GM18517 (cell line): ENCODE results near the gene EFS.
A peak's percentile ranks its signal among the peaks of the same experiment; 100 is the strongest.
"Not testable (repeated sequence)": the region's sequence is repeated elsewhere in the genome, so short reads cannot be mapped to it uniquely, and the experiment has no call there.

Experiments
- ATAC-seq: cut with Tn5 transposase; IDR thresholded peaks from one replicate; pipeline ENCODE4 v1.9.1; 2021; ENCODE audit warnings: mild to moderate bottlenecking, moderate library complexity; ENCODE audit not compliant: unreplicated experiment

Gene EFS

DNA sequence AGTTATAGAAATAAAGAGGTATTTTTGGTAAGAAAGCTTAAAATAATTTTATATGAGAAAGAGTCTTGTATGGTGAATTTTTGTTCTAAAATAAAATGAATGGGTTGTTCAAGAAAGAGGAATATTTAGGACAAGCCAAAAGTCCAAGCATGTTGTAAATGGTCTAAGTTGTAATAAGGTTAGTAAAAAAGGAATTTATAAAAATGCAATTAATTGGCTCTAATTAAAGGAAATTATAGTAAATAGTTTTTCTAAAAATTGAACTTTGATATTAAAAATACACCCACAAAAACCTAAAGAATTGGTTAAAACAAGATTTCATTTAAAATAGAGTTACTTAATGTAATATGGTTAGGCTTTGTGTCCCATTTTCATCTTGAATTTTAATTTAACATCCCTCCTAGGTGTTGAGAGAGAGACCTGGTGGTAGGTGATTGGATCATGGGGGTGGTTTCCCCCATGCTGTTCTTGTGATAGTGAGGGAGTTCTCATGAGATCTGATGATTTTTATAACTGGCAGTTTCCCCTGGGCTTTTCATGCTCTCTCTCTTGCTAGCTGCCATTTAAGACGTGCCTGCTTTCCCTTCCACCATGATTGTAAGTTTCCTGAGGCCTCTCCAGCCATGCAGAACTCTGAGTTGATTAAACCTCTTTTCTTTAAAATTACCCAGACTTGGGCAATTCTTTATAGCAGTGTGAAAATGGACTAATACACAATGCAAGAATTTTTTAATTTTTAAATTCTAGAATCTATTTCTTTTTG, 25.3 kb downstream of the EFS start:
- ATAC-seq: no peak

DNA sequence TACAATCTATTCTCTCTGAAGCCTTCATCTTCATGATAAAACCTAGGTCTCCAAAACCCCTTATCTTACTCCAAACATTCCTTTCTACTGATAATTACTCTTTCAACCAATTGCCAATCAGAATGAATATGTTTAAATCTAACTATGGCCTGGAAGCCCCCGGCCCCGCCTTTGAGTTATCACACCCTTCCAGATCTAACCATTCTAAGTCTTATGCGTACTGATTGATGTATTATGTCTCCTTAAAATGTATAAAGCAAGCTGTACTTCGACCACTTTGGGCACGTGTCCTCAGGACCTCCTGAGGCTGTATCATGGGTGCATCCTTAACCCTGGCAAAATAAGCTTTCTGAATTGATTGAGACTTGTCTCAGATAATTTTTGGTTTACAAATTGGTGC, 29.3 kb downstream of the EFS start:
- no peak for ATAC-seq

DNA sequence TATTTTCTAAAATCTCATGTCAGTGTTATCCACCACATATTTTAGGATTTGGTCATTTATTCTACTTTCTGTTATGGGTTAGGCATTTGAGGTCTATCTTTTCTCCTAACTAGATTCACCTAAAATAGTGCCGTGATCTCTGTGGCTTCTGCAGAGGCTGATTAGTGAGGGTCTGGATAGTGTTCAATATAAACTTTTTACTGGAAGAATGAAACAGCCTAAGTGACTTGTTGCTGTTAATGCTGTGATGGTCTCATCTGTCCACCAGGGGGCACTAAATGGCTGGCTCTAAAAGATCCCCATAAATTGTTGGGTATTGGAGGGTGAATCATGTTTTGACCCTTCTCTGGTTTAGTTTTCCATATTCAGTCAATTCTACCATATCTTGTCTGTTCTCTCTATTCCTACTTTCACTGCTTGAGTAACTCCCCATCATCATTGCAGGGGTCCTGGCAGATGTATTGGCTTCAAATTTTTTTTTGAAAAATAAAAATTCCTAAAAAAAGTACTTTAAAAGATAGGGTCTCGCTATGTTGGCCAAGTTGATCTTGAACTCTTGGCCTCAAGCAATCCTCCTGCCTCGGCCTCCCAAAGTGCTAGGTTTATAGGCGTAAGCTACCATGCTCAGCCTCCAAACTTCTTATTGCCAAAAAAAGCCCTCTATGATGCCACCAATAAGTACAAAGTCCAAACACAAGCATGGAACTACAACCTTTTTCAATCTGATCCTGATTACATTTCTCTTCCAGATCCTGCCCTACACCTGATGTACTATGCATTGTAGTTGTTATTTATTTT, 36.8 kb downstream of the EFS start:
- peak; percentile 64 for ATAC-seq

DNA sequence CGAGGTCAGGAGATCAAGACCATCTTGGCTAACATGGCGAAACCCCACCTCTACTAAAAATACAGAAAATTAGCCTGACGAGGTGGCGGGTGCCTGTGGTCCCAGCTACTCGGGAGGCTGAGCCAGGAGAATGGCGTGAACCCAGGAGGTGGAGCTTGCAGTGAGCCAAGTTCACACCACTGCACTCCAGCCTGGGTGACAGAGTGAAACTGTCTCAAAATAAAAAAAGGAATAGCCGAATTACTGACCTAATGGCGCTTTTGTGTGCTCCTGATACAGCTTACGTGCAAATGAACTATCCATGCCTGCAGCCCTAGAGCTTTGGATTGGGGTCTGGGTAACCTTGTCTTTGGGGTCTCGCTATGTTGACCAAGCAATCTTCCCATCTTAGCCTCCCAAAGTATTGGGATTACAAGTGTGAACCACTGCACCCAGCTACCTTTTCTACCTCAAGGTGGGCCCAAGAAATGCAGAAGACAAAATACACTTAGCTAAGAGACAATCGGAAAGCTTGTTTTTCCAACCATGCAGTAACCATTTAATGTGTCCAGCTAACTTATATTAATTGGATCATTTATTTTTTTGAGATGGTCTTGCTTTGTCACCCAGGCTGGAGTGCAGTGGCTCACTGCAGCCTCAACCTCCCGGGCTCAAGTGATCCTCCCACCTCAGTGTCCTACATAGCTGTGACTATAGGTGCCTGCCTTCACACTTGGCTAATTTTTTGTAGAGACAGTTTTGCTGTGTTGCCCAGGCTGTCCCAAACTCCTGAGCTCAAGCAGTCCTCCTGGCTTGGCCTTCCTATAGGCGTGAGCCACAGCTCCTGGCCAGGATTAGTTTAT, 38.3 kb downstream of the EFS start:
- no peak for ATAC-seq

DNA sequence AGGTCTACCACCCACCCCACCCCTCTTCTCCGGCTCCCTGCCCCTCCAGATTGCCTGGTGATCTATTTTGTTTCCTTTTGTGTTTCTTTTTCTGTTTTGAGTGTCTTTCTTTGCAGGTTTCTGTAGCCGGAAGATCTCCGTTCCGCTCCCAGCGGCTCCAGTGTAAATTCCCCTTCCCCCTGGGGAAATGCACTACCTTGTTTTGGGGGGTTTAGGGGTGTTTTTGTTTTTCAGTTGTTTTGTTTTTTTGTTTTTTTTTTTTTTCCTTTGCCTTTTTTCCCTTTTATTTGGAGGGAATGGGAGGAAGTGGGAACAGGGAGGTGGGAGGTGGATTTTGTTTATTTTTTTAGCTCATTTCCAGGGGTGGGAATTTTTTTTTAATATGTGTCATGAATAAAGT, 39.2 kb downstream of the EFS start:
- ATAC-seq: not testable (repeated sequence)

DNA sequence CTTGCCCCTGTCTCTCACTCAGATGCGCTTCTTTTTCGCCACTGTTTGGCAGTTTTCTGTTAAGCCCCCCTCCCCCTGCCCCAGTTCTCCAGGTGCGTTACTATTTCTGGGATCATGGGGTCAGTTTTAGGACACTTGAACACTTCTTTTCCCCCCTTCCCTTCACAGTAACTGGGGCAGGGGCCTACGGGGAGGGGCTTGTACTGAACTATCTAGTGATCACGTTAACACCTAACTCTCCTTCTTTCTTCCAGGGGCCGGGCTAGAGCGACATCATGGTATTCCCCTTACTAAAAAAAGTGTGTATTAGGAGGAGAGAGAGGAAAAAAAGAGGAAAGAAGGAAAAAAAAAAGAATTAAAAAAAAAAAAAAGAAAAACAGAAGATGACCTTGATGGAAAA, 40.0 kb downstream of the EFS start:
- no peak for ATAC-seq

DNA sequence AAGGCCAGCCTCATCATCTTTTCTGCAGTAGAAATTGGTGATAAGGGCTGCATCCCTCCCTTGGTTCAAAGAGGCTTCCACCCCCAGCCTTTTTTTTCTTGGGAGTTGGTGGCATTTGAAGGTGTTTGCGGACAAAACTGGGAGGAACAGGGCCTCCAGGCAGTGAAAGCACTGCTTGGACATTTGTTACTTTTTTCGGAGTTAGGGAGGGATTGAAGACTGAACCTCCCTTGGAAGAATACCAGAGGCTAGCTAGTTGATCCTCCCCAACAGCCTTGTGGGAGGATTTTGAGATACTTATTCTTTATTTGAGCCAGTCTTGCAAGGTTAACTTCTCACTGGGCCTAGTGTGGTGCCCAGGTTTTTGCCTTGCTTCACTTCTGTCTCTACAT, 40.5 kb downstream of the EFS start:
- no peak for ATAC-seq

DNA sequence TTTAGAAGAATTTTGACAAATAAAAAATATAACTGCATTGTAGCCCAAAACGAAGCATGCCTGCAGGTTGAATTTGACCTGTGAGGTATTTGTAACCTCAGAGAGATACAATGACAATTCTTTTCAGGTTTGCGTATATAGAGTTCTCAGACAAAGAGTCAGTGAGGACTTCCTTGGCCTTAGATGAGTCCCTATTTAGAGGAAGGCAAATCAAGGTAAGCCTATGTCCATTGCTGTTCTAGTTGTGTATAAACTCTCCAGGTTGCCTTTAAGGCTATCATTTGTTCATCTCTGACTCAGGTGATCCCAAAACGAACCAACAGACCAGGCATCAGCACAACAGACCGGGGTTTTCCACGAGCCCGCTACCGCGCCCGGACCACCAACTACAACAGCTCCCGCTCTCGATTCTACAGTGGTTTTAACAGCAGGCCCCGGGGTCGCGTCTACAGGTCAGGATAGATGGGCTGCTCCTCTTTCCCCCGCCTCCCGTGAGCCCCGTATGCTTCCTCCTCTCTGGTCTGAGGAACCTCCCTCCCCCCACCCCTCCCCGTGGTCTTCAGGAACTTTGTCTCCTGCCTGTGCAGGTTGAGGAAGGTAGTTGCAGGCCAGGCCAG, 41.0 kb downstream of the EFS start:
- no peak for ATAC-seq

DNA sequence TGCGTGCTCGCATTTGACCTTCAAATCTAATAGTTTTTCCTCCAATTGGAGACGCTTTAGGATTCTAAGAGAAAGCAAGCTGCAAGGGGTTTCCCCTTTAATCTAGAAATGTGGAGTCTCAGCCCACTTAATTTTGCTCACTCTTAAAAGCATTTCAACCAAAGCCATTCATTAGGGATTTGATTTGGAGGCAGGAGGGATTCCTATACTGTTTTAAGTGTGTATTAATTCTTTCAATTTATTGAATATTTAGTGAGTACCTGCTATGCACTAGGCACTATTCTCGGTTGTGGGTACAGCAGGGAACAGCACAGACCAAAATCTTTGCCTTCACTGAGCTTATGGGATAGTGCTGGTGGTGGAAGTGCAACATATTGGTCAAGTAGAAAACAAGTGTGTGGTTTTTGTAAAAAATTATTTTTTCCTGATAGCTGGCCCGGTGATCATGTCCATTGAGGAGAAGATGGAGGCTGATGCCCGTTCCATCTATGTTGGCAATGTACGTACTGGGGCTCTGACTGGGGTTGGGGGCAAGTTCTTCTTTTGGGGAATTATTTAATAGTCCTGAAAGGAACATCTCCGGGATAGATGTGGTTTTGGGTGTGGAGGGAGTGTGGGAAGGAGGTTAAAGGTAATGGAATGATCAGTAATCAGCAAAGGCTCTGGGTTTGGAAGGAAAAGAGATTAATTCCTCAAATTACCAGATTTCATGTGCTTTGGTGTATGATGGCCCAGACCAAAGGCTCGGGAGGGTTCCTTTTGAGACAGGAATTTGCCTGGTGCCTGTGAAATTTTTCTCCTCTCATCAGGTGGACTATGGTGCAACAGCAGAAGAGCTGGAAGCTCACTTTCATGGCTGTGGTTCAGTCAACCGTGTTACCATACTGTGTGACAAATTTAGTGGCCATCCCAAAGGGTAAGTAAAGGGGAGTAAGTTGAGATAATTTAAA, 42.1 kb downstream of the EFS start:
- ATAC-seq: no peak

DNA sequence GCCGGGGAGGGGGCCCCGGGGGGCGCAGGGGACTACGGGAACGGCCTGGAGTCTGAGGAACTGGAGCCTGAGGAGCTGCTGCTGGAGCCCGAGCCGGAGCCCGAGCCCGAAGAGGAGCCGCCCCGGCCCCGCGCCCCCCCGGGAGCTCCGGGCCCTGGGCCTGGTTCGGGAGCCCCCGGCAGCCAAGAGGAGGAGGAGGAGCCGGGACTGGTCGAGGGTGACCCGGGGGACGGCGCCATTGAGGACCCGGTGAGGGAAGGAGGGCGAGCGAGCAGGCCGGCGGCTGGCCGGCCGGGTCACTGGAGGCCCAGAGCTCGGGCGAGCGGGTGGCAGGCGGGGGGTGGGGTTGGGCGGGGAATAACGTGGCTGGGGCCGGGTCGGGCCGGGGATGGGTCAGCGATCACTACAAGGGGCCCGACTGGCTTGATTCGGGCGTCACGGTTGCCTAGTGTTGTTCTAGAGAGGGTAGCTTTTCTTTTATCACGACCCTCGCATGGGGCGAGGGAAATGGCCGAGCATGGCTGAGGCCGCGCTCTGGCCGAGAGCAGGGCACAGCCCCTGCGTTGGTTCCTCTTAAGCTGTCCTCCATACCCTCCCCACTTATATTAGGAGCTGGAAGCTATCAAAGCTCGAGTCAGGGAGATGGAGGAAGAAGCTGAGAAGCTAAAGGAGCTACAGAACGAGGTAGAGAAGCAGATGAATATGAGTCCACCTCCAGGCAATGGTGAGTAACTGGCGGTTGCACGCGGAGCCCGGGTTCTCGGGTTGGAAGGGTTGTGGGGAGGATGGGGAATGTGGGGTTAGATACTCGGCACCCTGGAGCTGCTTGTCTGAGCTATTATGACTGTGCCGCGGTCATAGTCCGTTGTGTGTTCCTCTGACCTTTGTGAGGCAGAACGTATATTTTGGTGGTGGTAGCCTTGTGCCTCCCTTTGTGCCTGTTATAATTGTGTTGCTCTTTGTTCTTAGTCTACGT, 43.1 kb downstream of the EFS start:
- no peak for ATAC-seq

DNA sequence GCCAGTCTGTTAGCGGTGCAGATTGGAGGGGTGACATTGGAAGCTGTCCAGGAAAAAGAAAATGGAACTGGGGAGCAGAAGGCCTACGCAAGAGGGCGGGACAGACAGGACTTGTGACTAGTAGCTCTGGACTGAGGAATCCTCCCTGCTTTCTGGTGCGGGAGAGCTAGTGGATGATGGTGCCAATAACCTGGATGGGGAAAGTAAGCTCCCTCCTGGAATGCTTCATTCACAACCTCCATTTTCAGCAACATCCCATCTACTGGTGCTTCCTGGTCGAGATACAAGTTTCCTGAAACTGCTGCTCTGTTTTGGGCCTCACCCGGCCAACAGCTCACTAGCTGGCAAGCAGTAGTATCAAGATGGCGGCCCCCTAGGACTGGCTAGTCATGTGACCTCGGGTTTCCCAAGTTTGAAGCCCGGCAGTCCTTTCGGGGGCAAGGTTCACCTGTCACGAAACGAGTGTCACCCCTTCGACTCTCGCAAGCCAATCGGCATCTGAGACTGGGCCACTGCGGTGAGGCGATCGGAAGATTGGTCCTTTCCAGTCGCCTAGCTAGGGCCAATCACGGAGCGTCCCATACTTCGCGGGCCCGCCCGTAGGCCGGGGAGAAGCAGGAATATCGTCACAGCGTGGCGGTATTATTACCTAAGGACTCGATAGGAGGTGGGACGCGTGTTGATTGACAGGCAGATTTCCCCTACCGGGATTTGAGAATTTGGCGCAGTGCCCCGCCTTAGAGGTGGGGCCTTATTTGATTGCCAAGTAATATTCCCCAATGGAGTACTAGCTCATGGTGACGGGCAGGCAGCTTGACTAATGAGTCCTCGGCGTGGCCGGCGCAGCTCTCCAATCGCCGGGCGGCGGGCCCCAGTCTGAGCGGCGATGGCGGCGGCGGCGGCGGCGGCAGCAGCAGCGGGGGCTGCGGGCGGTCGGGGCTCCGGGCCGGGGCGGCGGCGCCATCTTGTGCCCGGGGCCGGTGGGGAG, 44.1 kb downstream of the EFS start, which contains the start of gene PABPN1:
TSS of gene PABPN1 (plus strand) at position 874 of the 988 bp plus-strand sequence. CDS start at position 887, 13 bp downstream.
- peak; percentile 96 for ATAC-seq

DNA sequence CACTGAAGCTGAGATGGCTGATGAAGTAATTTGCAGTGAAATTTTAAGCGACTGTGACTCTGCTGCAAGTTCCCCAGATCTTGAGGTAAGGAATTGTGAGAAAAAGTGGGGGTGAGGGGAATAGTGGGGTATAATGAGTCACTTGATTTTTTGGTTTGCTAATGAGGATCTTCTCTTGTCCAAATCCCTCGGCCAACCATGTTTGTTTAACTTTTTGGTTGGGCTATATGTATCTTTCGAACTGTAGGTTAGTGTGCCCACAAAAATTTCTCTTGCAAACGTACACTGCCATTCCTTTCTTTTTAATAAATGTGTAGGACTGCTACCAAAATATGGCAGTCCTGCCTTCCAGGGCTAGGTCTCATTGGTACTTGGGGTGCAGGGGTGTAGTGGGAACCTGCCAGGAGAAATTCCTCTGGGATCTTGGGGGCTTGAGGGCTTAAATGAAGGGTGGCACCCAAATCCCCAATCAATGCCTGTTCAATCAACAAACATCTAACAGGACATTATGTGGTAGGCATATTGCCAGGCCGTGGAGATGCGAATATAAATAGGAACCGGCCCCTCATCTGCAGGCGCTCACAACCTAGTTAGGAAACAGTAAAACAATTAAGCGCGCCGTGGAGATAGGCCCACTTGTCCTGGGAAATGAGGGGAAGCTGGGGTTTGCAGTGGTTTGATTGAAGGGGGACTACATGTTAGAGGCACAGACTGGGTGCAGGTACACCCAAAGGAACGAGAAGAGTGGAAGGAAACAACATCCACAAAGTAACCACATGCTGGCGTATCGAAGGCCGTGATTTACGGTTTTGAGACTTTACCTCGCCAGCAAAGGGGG, 45.0 kb downstream of the EFS start:
- ATAC-seq: no peak

DNA sequence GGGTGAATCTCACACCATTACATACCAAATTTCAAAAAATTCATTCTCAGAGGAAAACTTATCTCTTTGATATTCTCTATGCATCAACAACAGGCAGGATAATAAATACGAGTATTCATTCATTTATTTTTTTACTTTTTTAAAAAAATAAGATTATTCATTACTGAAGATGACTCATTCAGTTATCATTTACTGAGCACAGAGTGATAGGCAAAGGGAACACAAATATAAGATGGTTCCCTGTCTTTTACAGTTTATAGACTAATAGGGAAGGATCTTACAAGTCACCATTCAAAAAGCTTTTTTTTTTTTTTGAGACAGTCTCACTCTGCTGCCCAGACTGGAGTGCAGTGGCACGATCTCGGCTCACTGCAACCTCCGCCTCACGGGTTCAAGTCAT, 48.7 kb downstream of the EFS start:
- no peak for ATAC-seq

DNA sequence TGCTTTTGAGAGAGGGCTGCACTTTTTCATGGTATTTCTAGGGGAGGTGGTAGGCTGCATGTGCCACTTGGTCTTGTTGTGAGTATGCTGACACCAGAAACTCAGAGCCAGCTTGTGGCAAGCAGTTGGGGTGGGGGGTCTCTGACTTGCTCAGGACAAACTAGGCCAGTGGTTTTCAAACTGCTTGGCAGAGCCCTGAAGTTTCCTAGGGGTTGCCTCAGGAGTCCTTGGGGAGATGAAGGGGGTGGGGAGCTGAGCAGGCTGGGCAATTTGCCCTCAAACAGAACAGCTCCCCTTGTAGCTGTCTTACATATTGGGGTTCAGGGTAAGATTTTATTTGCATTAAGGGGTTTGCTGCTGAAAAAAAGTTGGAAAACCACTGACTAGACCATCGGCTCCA, 54.4 kb downstream of the EFS start:
- no peak for ATAC-seq

DNA sequence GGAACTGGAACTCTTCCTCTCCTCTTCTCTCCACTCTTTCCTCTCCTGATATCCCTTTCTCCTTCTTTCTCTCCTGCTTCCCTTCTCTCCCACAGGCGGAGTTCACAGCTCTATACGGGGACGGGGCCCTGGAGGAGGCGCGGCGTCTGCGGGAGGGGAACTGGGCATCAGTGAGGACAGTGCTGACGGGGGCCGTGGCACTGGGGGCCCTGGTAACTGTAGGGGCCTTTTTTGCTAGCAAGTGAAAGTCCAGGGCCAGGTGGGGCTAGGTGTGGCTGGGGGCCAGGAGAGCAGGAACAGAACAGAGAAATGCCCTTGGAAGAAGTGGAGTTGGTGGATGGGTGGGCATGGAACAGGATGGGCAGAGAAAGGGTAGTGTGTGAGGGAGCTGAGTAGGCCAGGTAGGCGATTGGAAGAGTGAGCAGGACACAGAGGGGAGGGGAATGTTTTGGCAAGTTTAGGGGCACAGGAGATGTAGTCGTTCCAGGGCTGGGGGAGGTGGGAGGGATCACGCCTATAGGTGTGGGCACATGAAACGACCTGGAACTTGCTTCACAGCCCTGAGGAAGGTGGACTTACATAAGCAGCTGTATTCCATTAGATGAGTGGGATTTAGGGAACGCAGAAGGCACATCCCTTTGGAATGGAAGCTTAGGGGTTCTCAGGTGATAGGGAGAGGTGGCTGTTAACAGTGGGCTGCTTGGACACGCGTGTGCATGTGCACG, 56.1 kb downstream of the EFS start:
- ATAC-seq: no peak
